Muscle of arm (tissue), 14 donors: ENCODE data around the gene B3GLCT. TPM values are rescaled to one million over a fixed set of nuclear protein-coding genes. Genes with fewer than 3 reads are reported as not detected.

ENCODE experiments used
- DNase-seq: peaks from one replicate; pipeline ENCODE4 v3.0.0-alpha.2; 2013
- long read RNA-seq, 11 donors: transcript quantifications; one replicate each; lab custom pipeline, GENCODE V29; 2026
- polyA plus RNA-seq, 12 donors: library from polyadenylated mRNA; unstranded; fragments of 120-200 nt; gene quantifications; one replicate each; pipeline ENCODE4 v1.2.1, GENCODE V29; 2013; ENCODE audit not compliant: insufficient read length in 12 of 12

The B3GLCT gene
- 10 to 100 TPM in 11 of 12 donors, not detected in 1; 13.3 to 44.6 (median 26.7) TPM for polyA plus RNA-seq
- long read RNA-seq, donor 1, full-length matches to known transcripts, result 1 of 1 reads
- long read RNA-seq, donor 1, partial matches to known transcripts, result 0 of 1 reads
- long read RNA-seq, donor 1, other reads (novel, unspliced or antisense), result 0 of 1 reads
- long read RNA-seq, donor 2, full-length matches to known transcripts, result 6 of 6 reads
- long read RNA-seq, donor 2, partial matches to known transcripts, result 0 of 6 reads
- long read RNA-seq, donor 2, other reads (novel, unspliced or antisense), result 0 of 6 reads
- long read RNA-seq, donor 3, full-length matches to known transcripts, result 4 of 35 reads
- long read RNA-seq, donor 3, partial matches to known transcripts, result 31 of 35 reads
- long read RNA-seq, donor 3, other reads (novel, unspliced or antisense), result 0 of 35 reads
- long read RNA-seq, donor 4, full-length matches to known transcripts, result 3 of 3 reads
- long read RNA-seq, donor 4, partial matches to known transcripts, result 0 of 3 reads
- long read RNA-seq, donor 4, other reads (novel, unspliced or antisense), result 0 of 3 reads
- long read RNA-seq, donor 5, full-length matches to known transcripts, result 15 of 15 reads
- long read RNA-seq, donor 5, partial matches to known transcripts, result 0 of 15 reads
- long read RNA-seq, donor 5, other reads (novel, unspliced or antisense), result 0 of 15 reads
- long read RNA-seq, donor 6, full-length matches to known transcripts, result 1 of 1 reads
- long read RNA-seq, donor 6, partial matches to known transcripts, result 0 of 1 reads
- long read RNA-seq, donor 6, other reads (novel, unspliced or antisense), result 0 of 1 reads
- long read RNA-seq, donor 7, full-length matches to known transcripts, result 1 of 1 reads
- long read RNA-seq, donor 7, partial matches to known transcripts, result 0 of 1 reads
- long read RNA-seq, donor 7, other reads (novel, unspliced or antisense), result 0 of 1 reads
- long read RNA-seq, donor 8, full-length matches to known transcripts, result 9 of 9 reads
- long read RNA-seq, donor 8, partial matches to known transcripts, result 0 of 9 reads
- long read RNA-seq, donor 8, other reads (novel, unspliced or antisense), result 0 of 9 reads
- long read RNA-seq, donor 9, full-length matches to known transcripts, result 2 of 2 reads
- long read RNA-seq, donor 9, partial matches to known transcripts, result 0 of 2 reads
- long read RNA-seq, donor 9, other reads (novel, unspliced or antisense), result 0 of 2 reads
- long read RNA-seq, donor 10, full-length matches to known transcripts, result 5 of 5 reads
- long read RNA-seq, donor 10, partial matches to known transcripts, result 0 of 5 reads
- long read RNA-seq, donor 10, other reads (novel, unspliced or antisense), result 0 of 5 reads
- long read RNA-seq, donor 11, full-length matches to known transcripts, result 5 of 5 reads
- long read RNA-seq, donor 11, partial matches to known transcripts, result 0 of 5 reads
- long read RNA-seq, donor 11, other reads (novel, unspliced or antisense), result 0 of 5 reads

DNA sequence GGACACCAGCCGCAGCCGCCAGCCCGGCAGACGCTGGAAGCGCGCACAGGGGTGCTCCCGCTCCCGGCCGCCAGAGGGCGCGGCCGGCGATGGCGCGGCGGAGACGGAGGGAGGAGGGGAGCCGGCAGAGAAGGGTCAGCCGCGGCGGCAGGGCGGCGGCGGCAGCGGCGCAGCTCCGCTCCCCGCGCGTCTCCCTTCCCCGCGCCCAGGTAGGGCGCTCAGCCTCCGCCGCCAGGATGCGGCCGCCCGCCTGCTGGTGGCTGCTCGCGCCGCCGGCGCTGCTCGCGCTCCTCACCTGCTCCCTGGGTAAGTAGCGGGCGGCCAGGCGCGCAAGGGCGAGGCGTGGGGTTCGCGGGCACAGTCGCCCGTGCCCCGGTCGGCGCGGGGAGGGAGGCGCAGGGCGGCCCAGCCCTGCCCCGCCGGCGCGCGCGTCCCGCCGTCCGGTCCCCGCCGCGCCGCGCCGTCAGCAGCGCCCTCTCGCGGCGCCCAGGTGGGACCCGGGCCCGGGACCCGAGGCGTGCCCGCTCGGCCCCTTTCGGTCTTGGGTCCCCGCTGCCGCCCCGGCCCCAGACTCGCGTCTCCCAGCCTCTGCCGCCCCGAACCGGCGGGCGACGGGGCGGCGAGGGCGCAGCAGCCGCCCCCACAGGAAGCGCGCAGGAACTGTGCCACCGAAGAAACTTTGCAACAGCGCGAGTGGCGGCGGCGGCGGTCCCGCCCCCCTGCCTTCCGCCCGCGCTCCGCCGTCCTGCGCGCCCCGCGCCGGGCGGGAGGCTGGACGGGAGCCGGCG is at the start of gene B3GLCT:
Gene B3GLCT (plus strand): TSS at position 127 of the 788 bp plus-strand sequence. CDS start 110 bp downstream, at position 237.
- DNase-seq, result peak; percentile 83

DNA sequence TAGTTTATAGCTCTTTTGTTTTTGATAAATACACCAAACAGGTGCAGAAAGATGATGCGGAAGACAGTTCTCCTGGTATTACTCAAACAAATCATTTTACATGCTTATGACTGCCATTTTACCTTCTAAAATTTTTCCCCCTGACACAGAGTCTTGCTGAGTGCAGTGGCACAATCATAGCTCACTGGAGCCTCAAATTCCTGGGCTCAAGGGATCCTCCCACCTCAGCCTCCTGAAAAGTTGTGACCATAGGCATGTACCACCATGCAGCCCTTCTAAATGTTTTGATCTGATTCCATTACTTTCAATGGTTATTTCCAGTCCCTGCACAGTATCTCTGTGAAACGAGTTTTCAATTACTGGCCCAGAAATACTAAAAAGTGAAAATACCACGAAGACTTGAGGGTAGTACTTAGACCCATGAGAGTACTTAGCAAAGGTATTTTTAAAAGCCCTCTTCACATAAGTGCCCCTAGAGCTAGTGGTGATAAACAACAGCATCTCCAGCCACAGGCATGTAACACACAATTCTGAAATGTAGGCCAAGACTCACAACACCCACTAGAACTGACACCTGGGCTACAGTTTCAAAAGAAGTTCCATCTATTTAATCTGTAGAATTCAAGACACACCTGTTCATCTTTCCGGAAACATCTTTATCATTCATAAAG is 49.3 kb upstream of the B3GLCT start:
- no peak for DNase-seq

- DNase-seq, result no peak
These were observed 47.9 kb upstream of the B3GLCT start for GRCh38 chr13:31151837-31152236.

DNA sequence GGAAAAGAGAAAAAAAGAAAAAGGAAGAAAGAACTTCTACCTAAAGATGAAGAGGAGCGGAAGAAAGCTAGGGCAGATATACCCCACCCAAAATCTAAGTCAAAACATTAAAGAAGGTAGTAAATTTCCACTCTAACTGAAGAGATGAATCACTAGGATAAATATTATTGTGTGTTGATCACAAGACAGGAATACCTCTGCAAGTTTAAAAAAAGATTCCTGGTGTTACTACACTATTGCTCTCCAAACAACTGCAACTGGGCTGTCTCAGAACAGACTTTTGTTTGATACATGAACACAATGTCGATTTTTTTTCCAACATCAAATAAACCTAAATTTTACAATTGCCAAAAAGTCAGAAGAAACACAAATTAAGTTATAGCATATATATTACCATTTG is 44.8 kb upstream of the B3GLCT start:
- no peak for DNase-seq

- DNase-seq, result no peak
These were observed 40.5 kb upstream of the B3GLCT start for GRCh38 chr13:31159306-31159705.

- DNase-seq, result peak; percentile 75
These were observed 38.8 kb upstream of the B3GLCT start for GRCh38 chr13:31160857-31161556.

- DNase-seq, result peak; percentile 98
These were observed 38.1 kb upstream of the B3GLCT start, which contains the start of gene HSPH1 for GRCh38 chr13:31161557-31162150. TSS of gene HSPH1 (minus strand) at chr13:31161904. CDS start at chr13:31161582, 322 bp downstream.

- peak; percentile 98 for DNase-seq
These were observed 37.4 kb upstream of the B3GLCT start for GRCh38 chr13:31162151-31163008.

DNA sequence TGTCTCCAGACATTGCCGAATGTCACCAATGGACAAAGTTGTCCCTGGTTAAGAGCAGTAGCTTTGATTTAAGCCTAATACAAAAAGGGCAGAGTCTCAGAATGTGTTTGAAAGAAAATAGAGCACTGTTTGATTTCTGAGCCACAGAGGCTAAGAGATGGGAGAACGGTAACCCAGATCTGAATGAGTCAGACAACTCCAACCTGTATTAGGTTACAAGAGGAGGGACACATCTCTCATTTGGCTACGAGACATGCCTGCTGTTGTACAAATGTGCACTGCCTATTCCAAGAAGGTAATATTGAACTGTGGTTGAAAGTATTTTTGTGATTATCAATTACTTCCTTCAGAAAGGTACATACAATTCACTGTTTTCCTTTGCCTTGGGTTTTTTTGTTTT is 33.2 kb upstream of the B3GLCT start:
- no peak for DNase-seq

- DNase-seq, result no peak
These were observed 32.3 kb upstream of the B3GLCT start for GRCh38 chr13:31167490-31167889.

GRCh38 chr13:31168166-31168565 is 31.6 kb upstream of the B3GLCT start:
- no peak for DNase-seq

DNA sequence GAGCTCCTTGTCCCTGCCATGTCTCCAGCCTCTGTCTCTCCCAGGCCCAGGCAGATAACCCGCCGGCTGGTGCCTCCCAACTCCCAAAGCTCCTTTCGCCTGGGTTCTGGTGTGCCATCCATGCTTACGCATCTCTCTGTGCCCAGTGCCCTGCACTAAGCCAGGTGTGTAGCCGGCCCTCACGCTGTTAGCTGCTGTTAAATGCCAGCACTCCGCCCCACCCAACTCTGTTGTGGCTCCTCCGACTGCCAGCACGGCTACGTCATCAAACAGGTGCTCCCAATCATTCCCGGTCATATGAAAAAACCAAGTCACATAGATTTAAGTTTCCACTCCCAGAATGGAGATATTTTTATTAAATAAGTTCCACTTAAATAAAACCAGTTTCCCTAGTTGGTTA is 31.0 kb upstream of the B3GLCT start:
- no peak for DNase-seq

DNA sequence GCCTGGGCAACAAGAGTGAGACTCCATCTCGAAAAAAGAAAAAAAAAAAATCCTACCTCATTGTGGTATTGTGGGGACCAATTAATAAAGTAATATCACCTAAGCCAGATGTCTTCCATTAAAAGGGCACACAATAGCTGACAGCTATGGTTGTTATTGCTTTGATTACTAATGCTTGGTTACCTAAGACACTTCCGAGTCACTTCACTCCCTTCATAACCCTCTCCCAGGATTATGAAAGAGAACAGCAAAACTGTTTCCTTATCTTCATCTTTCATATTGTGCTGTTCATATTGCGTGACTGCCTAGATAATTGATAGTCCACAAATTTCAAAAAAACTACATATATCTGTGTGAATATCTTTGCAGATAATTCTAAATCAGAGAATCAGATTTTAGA is 27.8 kb upstream of the B3GLCT start:
- DNase-seq, result no peak

- DNase-seq, result no peak
These were observed 27.2 kb upstream of the B3GLCT start for GRCh38 chr13:31172535-31172934.

DNA sequence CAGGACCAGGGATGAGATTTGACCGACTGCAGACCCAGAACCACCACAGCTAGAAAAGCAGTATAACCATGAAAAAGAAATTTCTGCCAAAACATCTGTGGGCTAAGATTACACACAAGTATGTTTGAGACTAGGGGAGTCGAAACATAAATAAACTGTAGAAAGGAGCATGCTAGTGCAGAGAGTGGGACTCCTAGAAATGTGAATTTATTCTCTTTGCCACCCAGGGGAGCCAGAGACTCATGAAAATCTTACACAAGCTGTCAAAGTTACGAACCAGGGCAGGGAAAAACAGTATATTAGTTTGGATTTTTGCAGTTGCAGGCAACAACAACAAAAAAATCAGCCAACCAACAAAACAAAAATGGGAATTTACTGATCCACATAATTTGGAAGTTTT is 25.8 kb upstream of the B3GLCT start:
- DNase-seq, result peak; percentile 20

GRCh38 chr13:31175847-31176532 is 23.8 kb upstream of the B3GLCT start:
- DNase-seq, result peak; percentile 48
